CD8-positive, alpha-beta memory T cell (primary cell): Measurements from ENCODE around the gene CFAP99. TPM values are rescaled to one million over a fixed set of nuclear protein-coding genes. Genes with fewer than 3 reads are reported as not detected.
A peak's percentile ranks its signal among the peaks of the same experiment; 100 is the strongest.

Experiments
- CTCF ChIA-PET: fragments of 350-600 bp; sonication (Branson Sonifier 250); formaldehyde crosslinking; loops from one replicate; lab custom pipeline; 2021; ENCODE audit warnings: antibody characterized with exemption; lab: Charles Lee
- POLR2A ChIA-PET: fragments of 350-600 bp; sonication (Branson Sonifier 250); formaldehyde crosslinking; loops from one replicate; lab custom pipeline; 2021; ENCODE audit warnings: antibody characterized with exemption; lab: Charles Lee
- DNase-seq, 5 donors: peaks; one replicate each; pipeline versions ENCODE4 v3.0.0 to v3.0.0-alpha.2; 2020 to 2022; ENCODE audit warnings: mixed read lengths in 1 of 5
- H3K27ac ChIP-seq: one replicate; pipeline ENCODE4 v1.7.0; 2013; ENCODE audit warnings: low read depth, mild to moderate bottlenecking, low read length, moderate library complexity
- H3K27me3 ChIP-seq: 2 replicates; pipeline ENCODE4 v1.7.0; 2013; ENCODE audit warnings: low read length, mild to moderate bottlenecking; ENCODE audit not compliant: insufficient read depth, poor library complexity, severe bottlenecking
- H3K36me3 ChIP-seq: 2 replicates; pipeline ENCODE4 v1.7.0; 2013; ENCODE audit warnings: mild to moderate bottlenecking, low read length, moderate library complexity; ENCODE audit not compliant: insufficient read depth
- H3K4me1 ChIP-seq: 2 replicates; pipeline ENCODE4 v1.7.0; 2013; ENCODE audit warnings: mild to moderate bottlenecking, low read length, moderate library complexity; ENCODE audit not compliant: insufficient read depth
- H3K4me3 ChIP-seq: 2 replicates; pipeline ENCODE4 v1.7.0; 2013; ENCODE audit warnings: mild to moderate bottlenecking, low read length
- H3K9me3 ChIP-seq: 2 replicates; pipeline ENCODE4 v1.7.0; 2013; ENCODE audit warnings: mild to moderate bottlenecking, low read length
- H3K27ac Mint-ChIP-seq, 8 donors: one replicate each; pipeline ENCODE4 v1.8.0; 2020 to 2021; ENCODE audit warnings: mixed read lengths in 8 of 8, mild to moderate bottlenecking in 6 of 8, inconsistent platforms in 3 of 8, moderate library complexity in 3 of 8
- H3K27me3 Mint-ChIP-seq, 2 donors: one replicate each; pipeline ENCODE4 v1.8.0; 2020 to 2021; ENCODE audit warnings: mixed read lengths in 2 of 2, mild to moderate bottlenecking in 1 of 2, moderate library complexity in 1 of 2
- H3K36me3 Mint-ChIP-seq, 3 donors: one replicate each; pipeline ENCODE4 v1.8.0; 2020 to 2021; ENCODE audit warnings: mixed read lengths in 3 of 3, inconsistent platforms in 1 of 3, mild to moderate bottlenecking in 1 of 3
- H3K4me1 Mint-ChIP-seq, 3 donors: one replicate each; pipeline ENCODE4 v1.8.0; 2020 to 2021; ENCODE audit warnings: mixed read lengths in 3 of 3, inconsistent platforms in 1 of 3, mild to moderate bottlenecking in 1 of 3
- H3K4me3 Mint-ChIP-seq, 7 donors: one replicate each; pipeline ENCODE4 v1.8.0; 2020 to 2021; ENCODE audit warnings: mixed read lengths in 7 of 7, mild to moderate bottlenecking in 6 of 7, moderate library complexity in 4 of 7, inconsistent platforms in 2 of 7
- H3K9me3 Mint-ChIP-seq, 5 donors: one replicate each; pipeline ENCODE4 v1.8.0; 2020 to 2022; ENCODE audit warnings: mixed read lengths in 5 of 5, mild to moderate bottlenecking in 3 of 5, moderate library complexity in 2 of 5, inconsistent platforms in 1 of 5
- polyA plus RNA-seq: library from polyadenylated mRNA; unstranded; fragments of 300-500 nt; fragmentation: Illumina TruSeq; gene quantifications from one replicate; pipeline ENCODE4 v1.2.3, GENCODE V29; 2021
- total RNA-seq, 2 experiments: library from RNA; stranded (reverse); gene quantifications; one replicate each; pipeline ENCODE4 v1.2.3, GENCODE V29; 2021

Gene CFAP99
- total and polyA plus RNA-seq, 3 experiments from 2014 or later: 0.07 TPM; not detected in 2

DNA sequence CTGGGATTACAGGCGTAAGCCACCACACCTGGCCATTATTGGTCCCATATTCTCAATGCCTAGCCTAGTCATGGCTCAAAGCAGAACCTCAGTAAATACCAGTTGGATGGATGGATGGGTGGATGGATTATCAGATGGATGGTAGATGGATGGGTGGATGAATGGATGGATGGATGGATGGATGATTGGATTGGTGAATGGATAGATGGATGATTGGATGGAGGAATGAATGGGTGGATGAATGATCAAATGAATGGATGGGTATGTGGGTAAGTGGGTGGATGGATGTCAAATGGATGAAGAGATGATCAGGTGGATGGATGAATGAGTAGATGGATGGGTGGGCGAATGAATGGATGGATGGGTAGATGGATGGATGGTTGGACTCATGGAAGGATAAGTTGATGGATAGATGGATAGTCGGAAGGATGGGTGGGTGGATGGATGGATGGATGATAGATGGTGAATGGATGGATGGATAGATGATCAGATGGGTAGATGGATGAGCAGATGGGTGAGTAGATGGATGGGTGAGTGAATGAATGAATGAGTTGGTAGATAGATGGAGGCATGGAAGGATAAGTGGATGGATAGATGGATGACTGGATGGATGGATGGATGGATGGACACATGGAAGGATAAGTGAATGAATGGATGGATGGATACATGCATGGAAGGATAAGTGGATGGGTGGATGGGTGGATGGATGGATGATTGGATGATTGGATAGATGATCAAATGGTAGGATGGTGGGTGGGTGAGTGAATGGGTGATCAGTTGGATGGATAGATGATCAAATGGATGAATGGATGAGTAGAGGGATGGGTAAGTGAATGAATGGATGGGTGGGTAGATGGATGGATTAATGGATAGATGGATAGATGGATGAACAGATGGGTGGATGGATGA lies 28.2 kb downstream of the CFAP99 start:
- H3K9me3 ChIP-seq: no peaks in the 10 kb centered on the region
- Mint-ChIP-seq H3K4me3 (no peak overlapping the region), H3K27ac (no peak overlapping the region), H3K9me3 (no peaks in the 10 kb centered on the region), H3K4me1 (no peaks in the 10 kb centered on the region), H3K36me3 (no peaks in the 10 kb centered on the region), H3K27me3 (no peaks in the 10 kb centered on the region)
- H3K4me1 ChIP-seq: no peaks in the 10 kb centered on the region
- H3K4me3 ChIP-seq: no peak overlapping the region
- no peaks in the 10 kb centered on the region for H3K36me3 ChIP-seq
- ChIA-PET CTCF (no interaction called here), POLR2A (no interaction called here)
- no peaks in the 10 kb centered on the region for H3K27me3 ChIP-seq
- H3K27ac ChIP-seq: no peak overlapping the region
- DNase-seq: no peak

DNA sequence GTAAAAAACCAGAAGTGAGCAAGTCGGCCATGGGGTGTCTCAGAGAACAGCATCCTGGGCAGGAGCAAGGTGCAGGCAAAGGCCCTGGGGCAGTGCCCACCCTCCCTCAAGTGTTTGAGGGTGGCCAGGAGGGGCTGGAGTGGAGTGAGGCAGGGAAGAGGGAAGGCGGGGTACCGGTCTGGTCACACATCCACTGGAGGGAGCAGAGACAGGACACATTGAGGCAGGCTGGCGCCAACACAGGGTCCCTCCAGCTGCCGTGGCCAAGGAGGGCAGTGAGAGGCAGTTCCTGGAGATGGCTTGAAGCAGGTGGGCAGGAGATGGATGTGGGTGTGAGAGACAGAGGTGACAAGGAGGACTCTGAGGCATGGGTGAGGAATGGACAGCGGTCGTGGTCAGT lies 29.8 kb downstream of the CFAP99 start:
- Mint-ChIP-seq H3K4me1 (no peaks in the 10 kb centered on the region), H3K27me3 (no peaks in the 10 kb centered on the region), H3K9me3 (no peaks in the 10 kb centered on the region), H3K4me3 (no peak overlapping the region), H3K36me3 (no peaks in the 10 kb centered on the region), H3K27ac (no peak overlapping the region)
- no peaks in the 10 kb centered on the region for H3K4me1 ChIP-seq
- H3K27ac ChIP-seq: no peak overlapping the region
- H3K9me3 ChIP-seq: no peaks in the 10 kb centered on the region
- no peak overlapping the region for H3K4me3 ChIP-seq
- CTCF ChIA-PET: interaction anchor here (1.5 kb wide), 1 partner anchor 10 kb away, joined by 4 read pairs; no protein-coding TSS in a partner anchor
- no peak for DNase-seq
- POLR2A ChIA-PET: no interaction called here
- H3K27me3 ChIP-seq: no peaks in the 10 kb centered on the region
- no peaks in the 10 kb centered on the region for H3K36me3 ChIP-seq

DNA sequence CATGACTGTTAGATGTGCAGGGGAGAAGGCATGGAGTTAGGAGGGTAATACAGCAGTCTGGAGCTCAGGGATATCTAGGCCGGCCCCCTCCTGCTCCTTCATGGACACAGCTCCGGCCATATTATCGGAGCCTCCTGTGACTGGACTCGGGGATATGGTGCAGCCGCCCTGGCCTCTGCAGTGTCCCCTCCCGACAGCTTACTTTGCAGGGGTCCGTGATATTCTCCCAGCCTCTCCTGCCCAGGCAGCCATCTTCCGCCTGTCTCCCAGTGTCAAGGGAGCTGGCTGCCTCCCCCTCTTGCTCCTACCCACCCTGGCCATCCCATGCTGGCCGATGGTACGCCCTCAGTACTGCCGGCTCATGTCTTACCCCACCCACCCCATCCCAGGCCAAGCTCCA lies 30.3 kb downstream of the CFAP99 start:
- H3K9me3 ChIP-seq: no peaks in the 10 kb centered on the region
- POLR2A ChIA-PET: no interaction called here
- H3K4me3 ChIP-seq: no peak overlapping the region
- no peaks in the 10 kb centered on the region for H3K4me1 ChIP-seq
- no peaks in the 10 kb centered on the region for H3K9me3 Mint-ChIP-seq
- DNase-seq: no peak
- no peak overlapping the region for H3K27ac ChIP-seq
- H3K27me3 ChIP-seq: no peaks in the 10 kb centered on the region
- H3K4me1 Mint-ChIP-seq: no peaks in the 10 kb centered on the region
- no peak overlapping the region for H3K27ac Mint-ChIP-seq
- CTCF ChIA-PET: interaction anchor here (1.5 kb wide), 1 partner anchor 10 kb away, joined by 4 read pairs; no protein-coding TSS in a partner anchor
- H3K36me3 Mint-ChIP-seq: no peaks in the 10 kb centered on the region
- H3K4me3 Mint-ChIP-seq: no peak overlapping the region
- no peaks in the 10 kb centered on the region for H3K27me3 Mint-ChIP-seq
- no peaks in the 10 kb centered on the region for H3K36me3 ChIP-seq

DNA sequence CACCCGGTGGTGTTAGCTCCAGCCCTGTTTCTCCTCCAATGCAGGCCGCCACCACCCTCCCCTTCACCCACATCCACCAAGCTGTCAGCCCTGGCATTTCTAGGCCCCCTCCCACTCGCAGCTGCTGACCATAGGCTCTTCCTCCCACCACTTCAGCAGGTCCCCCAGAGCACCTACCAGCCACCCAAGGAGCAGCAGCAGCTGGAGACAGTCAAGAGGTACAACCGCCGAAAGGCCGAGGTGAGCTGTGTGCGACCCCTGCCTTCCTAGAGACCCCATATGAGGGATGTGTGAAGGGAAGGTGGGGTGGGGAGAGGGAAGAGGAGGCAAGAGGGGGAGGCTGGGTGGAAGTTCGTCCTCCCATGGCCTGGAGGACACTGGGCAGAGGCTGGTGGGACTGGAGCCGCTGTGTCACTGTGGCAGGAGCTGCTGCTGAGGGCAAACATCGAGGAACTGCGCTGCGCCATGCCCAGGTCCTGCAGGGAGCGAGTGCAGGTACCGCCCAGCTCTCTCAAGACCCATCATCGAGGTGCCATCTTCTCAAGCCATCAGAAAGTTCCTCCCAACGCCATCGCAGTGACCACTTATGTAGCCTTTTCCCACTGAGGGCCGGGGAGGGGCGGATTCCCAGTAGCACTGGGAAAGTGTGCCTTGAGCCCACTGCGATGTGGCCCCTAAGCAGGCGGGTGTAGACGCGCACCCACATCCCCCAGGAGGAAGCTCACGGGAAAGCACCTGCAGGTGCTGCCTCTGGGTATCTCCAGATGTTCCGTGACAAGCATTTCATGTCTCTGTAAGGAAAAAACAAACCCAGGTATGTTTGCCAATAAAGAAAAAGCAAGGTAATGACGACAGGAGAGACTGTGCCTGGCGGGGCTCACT lies 31.0 kb downstream of the CFAP99 start:
- no peaks in the 10 kb centered on the region for H3K27me3 Mint-ChIP-seq
- Histone ChIP-seq H3K4me1 (no peaks in the 10 kb centered on the region), H3K36me3 (no peaks in the 10 kb centered on the region), H3K27ac (no peak overlapping the region), H3K9me3 (no peaks in the 10 kb centered on the region), H3K27me3 (no peaks in the 10 kb centered on the region), H3K4me3 (no peak overlapping the region)
- H3K9me3 Mint-ChIP-seq: no peaks in the 10 kb centered on the region
- POLR2A ChIA-PET: interaction anchor here (0.6 kb wide), 1 partner anchor 124 kb away, joined by 8 read pairs; no protein-coding TSS in a partner anchor
- H3K27ac Mint-ChIP-seq: no peak overlapping the region
- H3K4me3 Mint-ChIP-seq: no peak overlapping the region
- DNase-seq: no peak
- CTCF ChIA-PET: interaction anchor here (1.5 to 2.3 kb wide), 2 partner anchors 9 to 12 kb away, joined by 4 to 8 read pairs; no protein-coding TSS in a partner anchor
- no peaks in the 10 kb centered on the region for H3K4me1 Mint-ChIP-seq
- no peaks in the 10 kb centered on the region for H3K36me3 Mint-ChIP-seq

DNA sequence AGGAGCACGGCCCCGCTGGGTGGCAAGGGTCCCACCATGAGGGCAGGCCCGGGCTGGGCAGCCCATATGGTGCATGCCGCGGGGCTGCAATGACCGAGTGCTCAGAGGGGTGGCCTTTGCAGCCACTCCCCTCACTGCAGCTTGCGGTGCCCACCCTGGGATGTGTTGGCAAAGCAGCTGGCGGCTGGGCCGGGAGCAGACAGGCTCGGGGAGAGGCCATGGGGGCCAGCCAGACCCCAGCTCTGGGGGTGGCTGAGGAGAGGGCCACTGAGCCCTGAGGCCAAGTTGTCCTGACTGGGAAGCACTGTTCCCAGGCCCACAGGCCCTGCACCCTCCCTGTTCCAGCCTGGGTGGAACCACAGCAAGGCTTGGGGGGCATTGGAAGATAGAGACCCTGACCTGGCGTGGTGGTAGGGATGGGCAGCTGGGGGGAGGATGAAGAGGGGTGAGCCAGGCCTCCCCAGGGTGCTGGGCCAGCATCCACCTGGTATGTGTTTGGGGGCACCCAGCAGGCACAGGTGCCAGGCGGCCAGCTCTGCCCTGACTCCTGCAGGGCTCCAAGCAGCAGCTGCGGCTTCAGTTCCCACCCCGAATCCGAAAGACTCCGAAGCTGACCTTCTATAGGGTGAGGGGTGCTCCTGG lies 31.8 kb downstream of the CFAP99 start:
- no peak overlapping the region for H3K4me3 Mint-ChIP-seq
- no peaks in the 10 kb centered on the region for H3K27me3 ChIP-seq
- H3K36me3 Mint-ChIP-seq: no peaks in the 10 kb centered on the region
- no peaks in the 10 kb centered on the region for H3K27me3 Mint-ChIP-seq
- ChIA-PET POLR2A (no interaction called here), CTCF (interaction anchor here (1.5 to 2.3 kb wide), 2 partner anchors 9 to 12 kb away, joined by 4 to 8 read pairs; no protein-coding TSS in a partner anchor)
- H3K4me1 Mint-ChIP-seq: no peaks in the 10 kb centered on the region
- no peaks in the 10 kb centered on the region for H3K9me3 Mint-ChIP-seq
- no peaks in the 10 kb centered on the region for H3K9me3 ChIP-seq
- no peak overlapping the region for H3K4me3 ChIP-seq
- H3K4me1 ChIP-seq: no peaks in the 10 kb centered on the region
- no peak overlapping the region for H3K27ac ChIP-seq
- DNase-seq: no peak
- H3K36me3 ChIP-seq: no peaks in the 10 kb centered on the region
- no peak overlapping the region for H3K27ac Mint-ChIP-seq

DNA sequence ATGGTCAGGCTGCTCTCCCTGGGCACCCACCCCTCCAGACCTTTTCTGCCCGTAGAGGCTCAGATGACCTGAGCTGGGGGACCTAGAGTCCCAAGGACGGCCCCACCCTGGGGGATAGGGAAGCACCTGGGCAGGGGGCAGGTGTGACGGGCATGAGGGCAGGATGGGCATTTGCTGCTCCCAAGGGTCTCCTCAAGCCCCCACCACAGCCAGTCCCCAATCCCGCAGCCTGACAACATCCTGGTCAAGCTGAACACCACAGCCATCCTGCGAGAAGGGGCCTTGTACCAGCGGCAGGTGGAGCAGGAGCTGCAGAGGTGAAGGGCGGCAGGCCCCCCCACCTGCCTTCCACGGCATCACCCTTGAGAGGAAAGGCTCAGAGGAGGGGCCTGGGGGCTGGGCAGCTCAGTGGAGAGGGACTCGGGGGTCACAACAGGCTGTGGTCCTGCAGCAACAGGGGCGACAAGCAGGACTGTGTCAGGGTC lies 32.3 kb downstream of the CFAP99 start:
- Mint-ChIP-seq H3K4me1 (no peaks in the 10 kb centered on the region), H3K27ac (peak overlapping the region in 1 of 8 donors; percentile 15), H3K27me3 (no peaks in the 10 kb centered on the region), H3K36me3 (no peaks in the 10 kb centered on the region), H3K9me3 (no peaks in the 10 kb centered on the region), H3K4me3 (no peak overlapping the region)
- no peaks in the 10 kb centered on the region for H3K27me3 ChIP-seq
- no peak for DNase-seq
- no peaks in the 10 kb centered on the region for H3K9me3 ChIP-seq
- no peaks in the 10 kb centered on the region for H3K36me3 ChIP-seq
- CTCF ChIA-PET: interaction anchor here (2.3 kb wide), 1 partner anchor 11 kb away, joined by 8 read pairs; no protein-coding TSS in a partner anchor
- no peaks in the 10 kb centered on the region for H3K4me1 ChIP-seq
- no peak overlapping the region for H3K4me3 ChIP-seq
- no peak overlapping the region for H3K27ac ChIP-seq
- POLR2A ChIA-PET: no interaction called here

DNA sequence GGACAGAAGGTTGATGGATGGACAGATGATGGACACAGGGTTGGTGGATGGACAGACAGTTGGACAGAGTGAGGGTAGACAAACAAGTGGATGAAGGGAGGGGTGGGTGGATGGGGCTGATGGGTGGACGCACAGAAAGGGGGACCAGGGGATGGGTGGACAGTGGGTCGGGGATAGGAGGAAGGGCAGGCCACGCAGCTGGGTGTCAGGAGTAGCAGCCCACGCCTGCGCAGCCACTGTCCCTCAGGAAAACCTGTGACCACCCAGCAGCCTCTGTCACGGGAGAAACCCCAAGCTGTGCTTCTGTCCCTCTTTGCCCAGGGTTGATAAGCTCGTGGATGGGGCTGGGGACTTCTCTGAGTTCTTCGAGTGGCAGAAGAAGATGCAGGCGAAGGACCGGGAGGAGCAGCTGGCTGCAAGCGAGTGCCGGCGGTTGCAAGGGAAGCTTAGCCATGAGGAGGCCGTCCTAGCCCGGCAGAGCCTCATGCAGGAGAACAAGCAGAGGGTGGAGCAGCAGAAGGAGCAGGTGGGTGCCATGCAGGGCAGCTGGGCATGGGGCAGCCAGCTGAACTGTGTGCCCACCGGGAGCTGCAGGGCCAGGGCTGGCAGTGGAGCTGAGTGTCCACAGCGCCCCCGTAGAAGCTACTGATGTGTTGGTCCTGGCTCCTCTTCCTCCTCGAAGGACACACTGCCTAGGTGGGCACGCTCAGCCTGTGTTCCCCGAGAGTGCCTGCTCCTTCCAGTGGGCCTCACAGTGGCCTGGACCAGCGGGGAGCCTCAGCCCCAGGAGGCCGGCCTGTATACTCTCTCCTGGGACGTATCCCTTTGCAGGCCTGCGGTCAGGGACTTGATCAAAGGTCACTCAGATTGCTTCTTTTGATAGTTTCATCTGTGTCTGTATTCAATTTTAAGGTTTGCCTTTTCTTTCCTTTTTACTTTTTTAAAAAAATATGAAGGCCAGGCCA lies 33.3 kb downstream of the CFAP99 start:
- Mint-ChIP-seq H3K27me3 (no peaks in the 10 kb centered on the region), H3K4me3 (peak overlapping the region in 1 of 7 donors; percentile 23), H3K27ac (peak overlapping the region in 1 of 8 donors; percentile 40), H3K36me3 (no peaks in the 10 kb centered on the region), H3K9me3 (no peaks in the 10 kb centered on the region), H3K4me1 (no peaks in the 10 kb centered on the region)
- no peak for DNase-seq
- H3K4me3 ChIP-seq: no peak overlapping the region
- H3K4me1 ChIP-seq: no peaks in the 10 kb centered on the region
- no peaks in the 10 kb centered on the region for H3K27me3 ChIP-seq
- CTCF ChIA-PET: interaction anchor here (2.3 kb wide), 1 partner anchor 10 kb away, joined by 8 read pairs; no protein-coding TSS in a partner anchor
- H3K9me3 ChIP-seq: no peaks in the 10 kb centered on the region
- H3K36me3 ChIP-seq: no peaks in the 10 kb centered on the region
- no peak overlapping the region for H3K27ac ChIP-seq
- POLR2A ChIA-PET: no interaction called here
